ENCODE results near the gene MYO6.

The MYO6 gene

GRCh38 chr6:75766387-75766786, 17.3 kb downstream of the MYO6 start:
- no peak for DNase-seq (ENCODE audit: low spot score)

- no peak for DNase-seq (ENCODE audit: low spot score)
Observed at GRCh38 chr6:75770844-75771243, 21.8 kb downstream of the MYO6 start.

GRCh38 chr6:75775219-75775618, 26.2 kb downstream of the MYO6 start:
- DNase-seq (ENCODE audit: low spot score) = no peak

GRCh38 chr6:75776461-75776860, 27.4 kb downstream of the MYO6 start:
- no peak for DNase-seq (ENCODE audit: low spot score)

- DNase-seq (ENCODE audit: low spot score) = no peak
Observed at GRCh38 chr6:75778757-75779156, 29.7 kb downstream of the MYO6 start.

- DNase-seq (ENCODE audit: low spot score) = no peak
Observed at GRCh38 chr6:75786152-75786551, 37.1 kb downstream of the MYO6 start.

GRCh38 chr6:75788894-75789293, 39.9 kb downstream of the MYO6 start:
- DNase-seq (ENCODE audit: low spot score) = no peak

GRCh38 chr6:75791881-75792280, 42.8 kb downstream of the MYO6 start:
- no peak for DNase-seq (ENCODE audit: low spot score)

- DNase-seq (ENCODE audit: low spot score) = no peak
Observed at GRCh38 chr6:75794351-75794846, 45.4 kb downstream of the MYO6 start.

- DNase-seq (ENCODE audit: low spot score) = no peak
Observed at GRCh38 chr6:75794954-75795739, 46.1 kb downstream of the MYO6 start.

- DNase-seq (ENCODE audit: low spot score) = no peak
Observed at GRCh38 chr6:75796723-75797122, 47.7 kb downstream of the MYO6 start.

GRCh38 chr6:75800133-75800532, 51.1 kb downstream of the MYO6 start:
- no peak for DNase-seq (ENCODE audit: low spot score)

GRCh38 chr6:75800708-75801505, 51.9 kb downstream of the MYO6 start:
- no peak for DNase-seq (ENCODE audit: low spot score)

- no peak for DNase-seq (ENCODE audit: low spot score)
Observed at GRCh38 chr6:75802366-75802765, 53.3 kb downstream of the MYO6 start.

GRCh38 chr6:75808507-75808906, 59.5 kb downstream of the MYO6 start:
- DNase-seq (ENCODE audit: low spot score) = no peak

GRCh38 chr6:75812560-75812959, 63.5 kb downstream of the MYO6 start:
- no peak for DNase-seq (ENCODE audit: low spot score)

- no peak for DNase-seq (ENCODE audit: low spot score)
Observed at GRCh38 chr6:75813476-75814250, 64.6 kb downstream of the MYO6 start.

GRCh38 chr6:75815756-75816155, 66.7 kb downstream of the MYO6 start:
- DNase-seq (ENCODE audit: low spot score) = no peak

GRCh38 chr6:75818098-75818855, 69.2 kb downstream of the MYO6 start:
- DNase-seq (ENCODE audit: low spot score) = no peak

GRCh38 chr6:75819776-75820487, 70.9 kb downstream of the MYO6 start:
- DNase-seq (ENCODE audit: low spot score) = no peak

GRCh38 chr6:75824160-75824559, 75.1 kb downstream of the MYO6 start:
- DNase-seq (ENCODE audit: low spot score) = no peak
